Left ventricle myocardium superior (tissue), 1 donor: ENCODE data around the gene TMC6. TPM values are rescaled to one million over a fixed set of nuclear protein-coding genes. Genes with fewer than 3 reads are reported as not detected.
"Not testable (repeated sequence)": the region's sequence is repeated elsewhere in the genome, so short reads cannot be mapped to it uniquely, and the experiment has no call there.

ENCODE experiments used
- ATAC-seq: fragments of 200-7000 bp; cut with Tn5 transposase; one replicate; pipeline ENCODE4 v1.9.1; 2020; ENCODE audit warnings: mild to moderate bottlenecking, moderate library complexity
- DNase-seq: peaks from one replicate; pipeline ENCODE4 v3.0.0-alpha.2; 2020
- intact Hi-C: fragments of 100-400 bp; cut with micrococcal nuclease; formaldehyde crosslinking; loops from one replicate; pipeline ENCODE4 v1.11.0; 2022
- long read RNA-seq: library from polyadenylated mRNA; unstranded; transcript quantifications from one replicate; pipeline ENCODE4 v2.0.0, GENCODE V29; 2021
- total RNA-seq: library from RNA; stranded (reverse); fragmentation: NEBNext Ultra II Directional; extraction: Animal tissue kit (Norgen Biotek cat#: 25700); gene quantifications from one replicate; pipeline ENCODE4 v1.2.1, GENCODE V29; 2021
- donor health status: DM: no; HTN: yes; CAD: no; lungs with severe emphysema.

Gene TMC6, protein sequence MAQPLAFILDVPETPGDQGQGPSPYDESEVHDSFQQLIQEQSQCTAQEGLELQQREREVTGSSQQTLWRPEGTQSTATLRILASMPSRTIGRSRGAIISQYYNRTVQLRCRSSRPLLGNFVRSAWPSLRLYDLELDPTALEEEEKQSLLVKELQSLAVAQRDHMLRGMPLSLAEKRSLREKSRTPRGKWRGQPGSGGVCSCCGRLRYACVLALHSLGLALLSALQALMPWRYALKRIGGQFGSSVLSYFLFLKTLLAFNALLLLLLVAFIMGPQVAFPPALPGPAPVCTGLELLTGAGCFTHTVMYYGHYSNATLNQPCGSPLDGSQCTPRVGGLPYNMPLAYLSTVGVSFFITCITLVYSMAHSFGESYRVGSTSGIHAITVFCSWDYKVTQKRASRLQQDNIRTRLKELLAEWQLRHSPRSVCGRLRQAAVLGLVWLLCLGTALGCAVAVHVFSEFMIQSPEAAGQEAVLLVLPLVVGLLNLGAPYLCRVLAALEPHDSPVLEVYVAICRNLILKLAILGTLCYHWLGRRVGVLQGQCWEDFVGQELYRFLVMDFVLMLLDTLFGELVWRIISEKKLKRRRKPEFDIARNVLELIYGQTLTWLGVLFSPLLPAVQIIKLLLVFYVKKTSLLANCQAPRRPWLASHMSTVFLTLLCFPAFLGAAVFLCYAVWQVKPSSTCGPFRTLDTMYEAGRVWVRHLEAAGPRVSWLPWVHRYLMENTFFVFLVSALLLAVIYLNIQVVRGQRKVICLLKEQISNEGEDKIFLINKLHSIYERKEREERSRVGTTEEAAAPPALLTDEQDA
- 69.2 TPM for total RNA-seq
- long read RNA-seq, full-length matches to known transcripts: 32 of 165 reads
- long read RNA-seq, partial matches to known transcripts: 80 of 165 reads
- long read RNA-seq, other reads (novel, unspliced or antisense): 53 of 165 reads

- ATAC-seq (peak; percentile 47), DNase-seq (peak; percentile 74)
- intact Hi-C loops: no loop called here
Measured at GRCh38 chr17:78128551-78129350, at the start of gene TMC6. Gene TMC6, minus strand, starts transcription at chr17:78128755. Its CDS starts 1,923 bp downstream, at chr17:78126832.

- peak; percentile 31 for ATAC-seq
- intact Hi-C loops: no loop called here
Measured at GRCh38 chr17:78176548-78177025, 48.0 kb upstream of the TMC6 start.

DNA sequence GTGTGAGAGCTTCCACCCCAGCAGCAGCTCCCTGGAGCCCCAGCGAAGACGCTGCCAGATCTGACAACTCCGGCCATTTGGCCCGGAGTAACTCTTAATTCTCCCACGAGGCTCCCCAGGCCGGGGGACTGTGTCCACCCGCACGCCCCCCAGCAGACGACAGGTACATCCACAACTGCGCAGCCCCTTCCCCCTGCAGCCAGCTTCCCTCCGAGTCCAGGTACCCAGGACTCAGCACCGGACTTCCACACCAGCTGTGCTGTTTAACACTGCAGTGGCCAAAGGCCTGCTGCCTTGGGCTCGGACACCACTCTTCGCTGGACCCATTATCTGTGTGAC, 47.1 kb upstream of the TMC6 start:
- intact Hi-C loops: no loop called here
- ATAC-seq (no peak), DNase-seq (no peak)

More at GRCh38 chr17:78176548-78177025, 48.0 kb upstream of the TMC6 start:
- DNase-seq: peak; percentile 89

DNA sequence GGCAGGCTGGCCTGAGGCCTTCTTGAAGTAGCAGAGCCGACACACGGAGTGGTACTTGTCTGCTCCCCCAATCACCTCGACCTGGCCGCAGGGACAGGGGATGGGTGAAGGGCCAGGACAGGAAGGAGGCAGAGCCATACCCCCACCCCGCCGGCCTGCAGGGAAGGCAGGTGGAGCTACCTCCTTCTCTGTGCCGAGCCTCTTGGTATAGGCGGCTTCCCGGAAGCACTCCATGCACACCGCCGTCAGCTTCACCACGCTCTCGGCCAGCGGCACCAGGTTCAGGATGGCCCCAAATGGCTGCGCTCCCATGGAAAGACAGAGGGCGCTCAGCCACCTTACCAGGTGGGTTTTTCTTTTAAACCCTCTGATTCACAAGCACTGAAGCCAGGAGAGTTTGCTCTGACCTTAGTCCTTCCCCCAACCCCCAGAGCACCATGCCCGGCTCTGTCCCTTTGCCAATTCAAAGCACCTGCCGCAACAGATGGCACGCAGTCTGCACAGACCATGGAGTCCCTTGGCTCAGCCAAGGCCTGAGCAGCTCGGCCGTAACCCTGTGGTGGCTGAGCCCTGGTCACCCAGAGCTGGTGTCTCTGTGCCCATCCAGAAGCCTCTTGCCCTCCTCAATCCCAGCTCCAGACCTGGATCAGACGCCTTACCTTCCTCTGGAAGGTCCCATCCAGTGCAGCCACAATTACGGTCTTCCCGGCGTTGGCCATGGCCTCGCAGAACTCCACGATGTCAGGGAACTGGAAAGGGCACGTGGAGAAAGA, 46.5 kb upstream of the TMC6 start:
- no peak for DNase-seq
- peak; percentile 3 for ATAC-seq
- intact Hi-C loops: no loop called here

- intact Hi-C loops: no loop called here
- ATAC-seq (peak; percentile 74), DNase-seq (peak; percentile 91)
Measured at GRCh38 chr17:78174346-78174869, 45.9 kb upstream of the TMC6 start.

- DNase-seq (no peak), ATAC-seq (peak; percentile 8)
- intact Hi-C loops: no loop called here
Measured at GRCh38 chr17:78173097-78173715, 44.7 kb upstream of the TMC6 start.

DNA sequence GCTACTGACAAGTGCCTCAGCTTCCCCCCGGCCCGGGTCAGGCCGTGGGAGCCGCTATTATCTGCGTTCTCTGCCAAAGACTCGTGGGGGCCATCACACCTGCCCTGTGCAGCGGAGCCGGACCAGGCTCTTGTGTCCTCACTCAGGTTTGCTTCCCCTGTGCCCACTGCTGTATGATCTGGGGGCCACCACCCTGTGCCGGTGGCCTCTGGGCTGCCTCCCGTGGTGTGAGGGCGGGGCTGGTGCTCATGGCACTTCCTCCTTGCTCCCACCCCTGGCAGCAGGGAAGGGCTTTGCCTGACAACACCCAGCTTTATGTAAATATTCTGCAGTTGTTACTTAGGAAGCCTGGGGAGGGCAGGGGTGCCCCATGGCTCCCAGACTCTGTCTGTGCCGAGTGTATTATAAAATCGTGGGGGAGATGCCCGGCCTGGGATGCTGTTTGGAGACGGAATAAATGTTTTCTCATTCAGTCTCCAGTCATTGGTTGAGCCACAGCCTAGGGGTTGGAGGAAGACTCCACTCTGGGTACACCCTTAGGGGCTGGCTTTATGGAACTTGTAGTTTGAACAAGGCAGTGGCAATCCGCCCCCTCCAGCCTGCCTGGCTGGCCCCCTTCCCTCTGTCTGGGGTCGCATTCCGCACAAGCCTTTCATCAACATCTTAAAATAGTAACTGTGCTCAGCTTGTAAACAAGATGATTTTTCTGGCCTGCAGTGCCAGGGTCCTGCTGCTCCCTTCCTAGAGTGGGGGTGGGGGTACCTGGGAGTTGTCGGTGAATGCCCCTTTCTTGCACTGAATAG, 43.9 kb upstream of the TMC6 start:
- intact Hi-C loops: no loop called here
- DNase-seq (peak; percentile 65), ATAC-seq (peak; percentile 39)

GRCh38 chr17:78171591-78172248, 43.2 kb upstream of the TMC6 start:
- intact Hi-C loops, DNase-seq, ATAC-seq: not testable (repeated sequence)

DNA sequence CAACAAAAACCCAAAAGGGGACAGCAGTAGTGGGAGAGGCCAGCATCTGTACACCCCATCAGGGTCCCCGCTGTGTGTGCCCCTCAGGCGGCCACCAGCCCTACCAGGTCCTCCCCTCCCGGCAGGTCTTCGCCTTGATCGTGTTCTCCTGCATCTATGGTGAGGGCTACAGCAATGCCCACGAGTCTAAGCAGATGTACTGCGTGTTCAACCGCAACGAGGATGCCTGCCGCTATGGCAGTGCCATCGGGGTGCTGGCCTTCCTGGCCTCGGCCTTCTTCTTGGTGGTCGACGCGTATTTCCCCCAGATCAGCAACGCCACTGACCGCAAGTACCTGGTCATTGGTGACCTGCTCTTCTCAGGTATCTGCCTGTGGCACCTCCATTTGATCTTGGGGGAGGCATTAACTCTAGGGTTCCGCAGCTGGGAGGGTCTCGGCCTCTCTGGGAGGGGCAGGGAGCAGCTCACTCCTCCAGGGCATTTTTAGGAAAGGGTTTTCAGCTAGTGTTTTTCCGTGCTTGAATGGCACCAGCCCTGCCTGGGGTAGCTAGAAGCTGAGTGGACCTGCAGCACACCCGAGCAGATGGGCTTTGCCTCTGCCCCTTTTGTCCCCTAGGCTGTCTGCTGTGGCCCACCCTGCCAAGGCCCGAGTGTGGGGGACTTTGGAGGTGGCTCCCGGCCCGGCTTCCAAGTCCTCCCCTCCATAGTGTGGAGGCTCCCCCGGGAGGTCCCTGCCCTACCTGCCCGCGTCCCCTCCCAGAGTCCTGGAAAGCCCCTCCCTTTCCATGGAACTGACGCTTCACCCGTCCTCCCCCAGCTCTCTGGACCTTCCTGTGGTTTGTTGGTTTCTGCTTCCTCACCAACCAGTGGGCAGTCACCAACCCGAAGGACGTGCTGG, 42.4 kb upstream of the TMC6 start:
- ATAC-seq (no peak), DNase-seq (no peak)
- intact Hi-C loops: no loop called here

DNA sequence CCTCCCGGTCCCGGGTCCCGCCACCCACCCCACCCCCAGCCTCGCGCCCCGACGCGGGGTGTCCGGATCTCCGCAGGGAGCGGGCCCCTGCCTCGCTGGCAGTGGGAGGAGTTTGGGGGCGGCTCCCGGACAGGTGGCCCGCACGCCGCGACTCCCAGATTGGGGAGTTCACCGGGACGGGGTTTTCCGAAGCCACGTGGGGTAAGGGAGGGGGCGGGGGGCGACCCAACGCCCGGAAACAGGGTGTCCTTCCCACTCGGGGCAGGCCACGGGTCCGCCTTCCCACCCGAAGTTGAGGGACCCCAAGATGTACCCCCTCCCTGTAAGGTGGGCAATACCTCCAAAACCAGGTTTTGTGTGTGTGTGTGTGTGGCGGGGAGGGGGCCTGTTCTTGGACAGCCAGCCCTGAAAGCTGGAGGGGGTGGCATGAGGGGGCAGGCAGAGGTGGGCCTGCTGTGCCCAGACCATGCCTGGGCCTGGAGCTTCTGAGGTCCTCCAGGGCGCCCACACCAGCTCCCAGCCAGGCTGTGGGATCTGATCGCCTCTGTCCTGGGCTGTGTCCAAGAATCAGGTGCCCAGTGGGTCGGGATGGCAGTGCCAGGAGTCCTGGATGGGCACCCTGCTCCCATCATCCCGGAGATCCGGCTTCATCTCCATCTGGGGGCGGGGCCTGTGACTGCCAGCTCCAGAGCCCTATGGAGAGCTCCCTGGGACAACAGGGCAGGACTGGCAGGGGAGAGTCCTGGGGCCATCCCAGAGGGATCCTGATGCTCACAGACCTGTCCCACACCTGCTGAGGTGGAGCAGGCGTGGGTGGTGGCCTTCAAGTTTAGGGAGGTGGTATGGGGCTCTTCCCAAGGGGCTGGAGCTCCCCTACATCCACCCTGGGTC, 40.6 kb upstream of the TMC6 start:
- intact Hi-C loops: no loop called here
- ATAC-seq: peak; percentile 31
- peak; percentile 74 for DNase-seq

DNA sequence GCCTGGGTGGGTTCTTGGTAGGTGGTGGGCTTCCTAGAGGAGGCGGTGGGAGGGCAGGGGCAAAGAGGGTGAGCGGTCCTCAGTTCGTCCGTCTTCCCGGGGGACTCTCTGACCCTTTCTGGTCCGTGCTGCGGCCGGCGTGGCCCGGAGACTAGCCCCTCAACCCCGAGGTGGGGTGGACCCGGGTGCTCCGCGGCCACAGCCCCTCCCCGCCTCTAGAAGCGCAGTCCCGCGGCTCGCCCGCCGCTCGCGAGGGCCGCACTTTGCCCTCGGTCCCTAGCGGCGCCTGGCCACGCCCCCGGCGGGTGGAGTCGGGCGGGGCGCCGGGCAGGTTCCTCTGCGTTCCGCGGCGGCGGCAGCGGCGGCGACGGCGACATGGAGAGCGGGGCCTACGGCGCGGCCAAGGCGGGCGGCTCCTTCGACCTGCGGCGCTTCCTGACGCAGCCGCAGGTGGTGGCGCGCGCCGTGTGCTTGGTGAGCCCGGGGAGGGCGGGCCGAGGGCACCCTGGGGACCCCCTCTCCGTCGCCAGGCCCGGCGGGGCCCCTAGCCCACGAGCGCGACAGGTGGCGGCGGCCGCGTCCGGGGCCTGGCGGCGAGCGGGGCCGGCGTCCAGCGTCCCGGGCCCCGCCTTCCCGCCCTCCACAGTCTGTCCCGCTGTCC, 39.8 kb upstream of the TMC6 start, which contains the start of gene SYNGR2:
Gene SYNGR2 (plus strand): TSS at position 340 of the 661 bp plus-strand sequence. CDS start 36 bp downstream, at position 376.
- DNase-seq: peak; percentile 94
- intact Hi-C loops: no loop called here

DNA sequence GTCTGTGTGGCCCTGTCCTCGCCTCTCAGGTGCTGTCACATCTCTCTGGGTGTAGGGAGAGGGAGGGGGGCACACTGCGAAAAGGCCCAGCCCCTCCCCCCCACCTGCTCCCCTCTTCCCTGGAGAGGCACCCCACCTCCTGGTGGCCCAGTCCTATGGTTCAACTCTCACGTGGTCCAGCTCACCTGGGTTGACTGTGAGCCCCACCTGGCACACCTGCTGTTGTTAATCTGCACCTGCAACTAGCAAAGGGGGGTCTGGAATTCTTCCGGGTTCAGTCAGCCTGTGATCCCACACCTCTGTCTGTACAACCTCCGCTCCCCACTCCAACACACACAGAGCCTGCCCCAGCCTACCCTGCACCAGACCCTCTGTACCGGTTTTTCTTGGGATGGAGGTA, 37.9 kb upstream of the TMC6 start:
- intact Hi-C loops: no loop called here
- DNase-seq: no peak
- ATAC-seq: no peak

More for the DNA sequence above, 39.8 kb upstream of the TMC6 start, which contains the start of gene SYNGR2:
- peak; percentile 72 for ATAC-seq

DNA sequence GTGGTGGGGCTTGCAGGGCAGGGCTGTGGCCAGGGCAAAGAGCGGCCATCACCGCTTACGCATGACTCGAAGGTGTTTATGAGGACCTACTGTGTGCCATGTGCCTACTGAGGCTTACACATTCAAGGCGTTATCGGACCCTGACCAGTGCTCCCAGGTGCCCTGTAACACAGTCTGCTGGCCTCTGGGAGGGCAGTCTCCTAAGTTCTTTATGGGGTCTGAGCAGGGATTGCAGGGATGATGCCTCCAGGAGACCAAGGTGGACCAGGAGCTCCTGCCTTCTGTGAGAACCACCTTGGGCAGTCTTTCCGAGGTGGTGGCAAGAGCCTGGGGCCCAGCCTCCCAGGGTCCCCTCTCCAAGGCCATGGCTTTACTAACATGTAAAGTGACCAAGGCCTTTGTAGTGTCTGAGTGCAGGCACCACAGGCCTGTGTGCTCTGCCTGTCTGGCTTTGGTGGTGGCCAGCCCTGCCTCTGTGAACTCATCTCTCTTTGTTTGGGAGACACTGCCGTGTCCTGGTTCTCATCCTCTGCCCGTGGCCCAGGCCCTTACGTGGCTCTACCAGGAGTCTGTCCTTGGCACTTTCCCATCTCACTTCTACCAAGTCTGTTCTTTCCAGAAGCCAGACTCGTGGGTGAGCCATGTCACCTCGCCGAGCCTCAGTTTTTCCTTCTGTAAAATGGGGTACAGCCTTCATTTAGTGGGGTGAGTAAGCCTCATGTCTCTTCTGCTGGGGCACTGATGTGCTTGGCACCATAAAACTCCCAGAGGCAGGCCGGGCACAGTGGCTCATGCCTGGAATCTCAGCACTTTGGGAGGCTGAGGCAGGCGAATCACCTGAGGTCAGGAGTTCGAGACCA, 36.4 kb upstream of the TMC6 start:
- ATAC-seq: no peak
- intact Hi-C loops: no loop called here
- no peak for DNase-seq
